Hematopoietic multipotent progenitor cell treated with erythropoietin and hydrocortisone succinate and interleukin-3 and kit ligand, for 8 days (in vitro differentiated cells): Measurements from ENCODE around the gene ZNF33A.
A peak's percentile ranks its signal among the peaks of the same experiment; 100 is the strongest.
"Not testable (repeated sequence)": the region's sequence is repeated elsewhere in the genome, so short reads cannot be mapped to it uniquely, and the experiment has no call there.

Experiments used
- DNase-seq: peaks from one replicate; pipeline ENCODE4 v3.0.0-alpha.2; 2015

The ZNF33A gene

GRCh38 chr10:38047666-38048065 lies 37.2 kb downstream of the ZNF33A start:
- no peak for DNase-seq

GRCh38 chr10:38050212-38050611 lies 39.7 kb downstream of the ZNF33A start:
- no peak for DNase-seq

- DNase-seq = no peak
Measured at GRCh38 chr10:38054361-38054797, 43.9 kb downstream of the ZNF33A start.

GRCh38 chr10:38055274-38055894 lies 44.9 kb downstream of the ZNF33A start:
- not testable (repeated sequence) for DNase-seq

- not testable (repeated sequence) for DNase-seq
Measured at GRCh38 chr10:38069663-38070062, 59.2 kb downstream of the ZNF33A start.

- no peak for DNase-seq
Measured at GRCh38 chr10:38070501-38070900, 60.0 kb downstream of the ZNF33A start.

- DNase-seq = no peak
Measured at GRCh38 chr10:38072552-38072951, 62.1 kb downstream of the ZNF33A start.

GRCh38 chr10:38076687-38077086 lies 66.2 kb downstream of the ZNF33A start:
- no peak for DNase-seq

GRCh38 chr10:38093318-38093717 lies 82.8 kb downstream of the ZNF33A start:
- DNase-seq = not testable (repeated sequence)

GRCh38 chr10:38093816-38094157 lies 83.3 kb downstream of the ZNF33A start:
- no peak for DNase-seq

- peak; percentile 98 for DNase-seq
Measured at GRCh38 chr10:38094158-38094926, 83.9 kb downstream of the ZNF33A start, which contains the start of gene ZNF37A. Gene ZNF37A, plus strand, starts transcription at chr10:38094337. Its CDS starts 2,281 bp downstream, at chr10:38096618.

- no peak for DNase-seq
Measured at GRCh38 chr10:38094927-38095574, 84.6 kb downstream of the ZNF33A start.

GRCh38 chr10:38102880-38103279 lies 92.4 kb downstream of the ZNF33A start:
- no peak for DNase-seq

GRCh38 chr10:38103756-38104155 lies 93.3 kb downstream of the ZNF33A start:
- DNase-seq = no peak

- no peak for DNase-seq
Measured at GRCh38 chr10:38112159-38112558, 101.7 kb downstream of the ZNF33A start.
